IPS-15b (cell line): Measurements from ENCODE around the gene GPR17.

Source experiments
- H3K27me3 ChIP-seq: one replicate; pipeline ENCODE4 v1.6.1; 2013; ENCODE audit warnings: low read length; ENCODE audit not compliant: control insufficient read depth, insufficient read depth
- H3K36me3 ChIP-seq: one replicate; pipeline ENCODE4 v1.6.1; 2013; ENCODE audit warnings: low read length; ENCODE audit not compliant: control insufficient read depth, insufficient read depth
- H3K4me1 ChIP-seq: one replicate; pipeline ENCODE4 v1.6.1; 2013; ENCODE audit warnings: mild to moderate bottlenecking, low read length; ENCODE audit not compliant: control insufficient read depth, insufficient read depth
- H3K4me3 ChIP-seq: one replicate; pipeline ENCODE4 v1.5.1; 2013; ENCODE audit warnings: low read depth, low read length
- H3K9ac ChIP-seq: one replicate; pipeline ENCODE4 v1.6.1; 2013; ENCODE audit warnings: low read depth, mild to moderate bottlenecking, low read length
- H3K9me3 ChIP-seq: one replicate; pipeline ENCODE4 v1.6.1; 2013; ENCODE audit warnings: mild to moderate bottlenecking, low read length; ENCODE audit not compliant: control insufficient read depth, insufficient read depth

GPR17 gene, protein sequence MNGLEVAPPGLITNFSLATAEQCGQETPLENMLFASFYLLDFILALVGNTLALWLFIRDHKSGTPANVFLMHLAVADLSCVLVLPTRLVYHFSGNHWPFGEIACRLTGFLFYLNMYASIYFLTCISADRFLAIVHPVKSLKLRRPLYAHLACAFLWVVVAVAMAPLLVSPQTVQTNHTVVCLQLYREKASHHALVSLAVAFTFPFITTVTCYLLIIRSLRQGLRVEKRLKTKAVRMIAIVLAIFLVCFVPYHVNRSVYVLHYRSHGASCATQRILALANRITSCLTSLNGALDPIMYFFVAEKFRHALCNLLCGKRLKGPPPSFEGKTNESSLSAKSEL

GRCh38 chr2:127645395-127646291, at the start of gene GPR17:
Gene GPR17 (plus strand): TSS chr2:127646153. CDS start chr2:127650736, 4,583 bp downstream.
- Histone ChIP-seq H3K4me3 (no peak within 1 kb of the TSS), H3K9me3 (no peaks in the 10 kb centered on the region), H3K4me1 (no peaks in the 10 kb centered on the region), H3K9ac (no peak within 1 kb of the TSS), H3K36me3 (no peaks in the 10 kb centered on the region), H3K27me3 (no peaks in the 10 kb centered on the region)

GRCh38 chr2:127596311-127597045, 49.5 kb upstream of the GPR17 start:
- H3K4me1 ChIP-seq: peaks cover 2% of the 10 kb centered on the region
- H3K27me3 ChIP-seq: no peaks in the 10 kb centered on the region
- no peaks in the 10 kb centered on the region for H3K9me3 ChIP-seq
- no peak overlapping the region for H3K4me3 ChIP-seq
- no peak overlapping the region for H3K9ac ChIP-seq
- no peaks in the 10 kb centered on the region for H3K36me3 ChIP-seq

DNA sequence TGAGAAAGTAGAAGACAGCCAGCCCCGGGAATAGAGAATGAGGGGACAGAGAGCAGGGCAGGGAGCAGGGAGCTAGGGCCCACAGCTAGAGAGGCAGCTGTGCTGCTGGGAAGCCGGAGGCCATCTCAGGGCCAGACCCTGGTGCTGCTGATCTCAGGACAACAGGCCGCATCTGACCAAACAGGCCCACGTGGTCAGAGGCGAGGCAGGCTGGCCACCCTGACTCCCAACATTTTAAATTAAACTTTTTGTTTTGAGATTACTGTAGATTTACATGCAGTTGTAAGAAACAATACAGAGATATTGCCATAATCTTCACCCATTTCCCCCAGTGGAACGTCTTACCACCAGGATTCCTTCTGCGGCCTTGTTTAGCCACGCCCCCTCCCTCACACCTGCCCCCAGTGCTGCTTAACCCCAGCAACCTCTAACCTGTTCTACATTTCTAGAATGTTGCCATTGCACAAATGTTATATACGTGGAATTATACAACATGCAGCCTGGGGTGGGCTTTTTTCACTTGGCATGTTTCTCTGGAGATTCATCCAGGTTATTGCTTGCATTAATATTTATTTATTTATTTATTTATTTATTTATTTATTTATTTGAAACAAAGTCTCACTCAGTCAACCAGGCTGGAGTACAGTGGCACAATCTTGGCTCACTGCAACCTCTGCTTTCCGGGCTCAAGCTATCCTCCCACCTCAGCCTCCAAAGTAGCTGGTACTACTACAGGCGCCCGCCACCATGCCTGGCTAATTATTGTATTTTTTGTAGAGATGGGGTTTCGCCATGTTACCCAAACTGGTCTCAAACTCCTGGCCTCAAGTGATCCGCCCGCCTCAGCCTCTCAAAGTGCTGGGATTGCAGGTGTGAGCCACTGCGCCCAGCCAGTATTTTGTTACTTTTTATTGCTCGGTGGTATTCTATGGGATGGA, 48.6 kb upstream of the GPR17 start:
- Histone ChIP-seq H3K9ac (no peak overlapping the region), H3K27me3 (no peaks in the 10 kb centered on the region), H3K36me3 (no peaks in the 10 kb centered on the region), H3K4me3 (no peak overlapping the region), H3K9me3 (no peaks in the 10 kb centered on the region), H3K4me1 (no peaks in the 10 kb centered on the region)

DNA sequence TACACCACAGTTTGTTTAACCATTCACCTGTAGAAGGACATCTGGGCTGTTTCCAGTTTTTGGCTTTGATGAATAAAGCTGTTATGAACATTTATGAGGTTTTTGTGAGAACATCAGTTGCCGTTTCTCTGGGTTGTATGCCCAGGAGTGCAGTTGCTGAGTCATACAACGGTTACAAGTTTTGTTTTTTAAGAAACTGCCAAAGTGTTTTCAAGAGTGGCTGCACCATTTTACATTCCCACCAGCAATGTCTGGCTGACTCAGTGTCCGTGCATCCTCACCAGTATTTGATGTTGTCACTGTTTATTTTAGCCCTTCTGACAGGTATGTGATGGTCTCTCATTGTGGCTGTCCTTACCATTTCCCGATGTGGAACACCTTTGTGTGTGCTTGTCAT, 48.0 kb upstream of the GPR17 start:
- Histone ChIP-seq H3K9ac (no peak overlapping the region), H3K36me3 (no peaks in the 10 kb centered on the region), H3K4me1 (no peaks in the 10 kb centered on the region), H3K4me3 (no peak overlapping the region), H3K9me3 (no peaks in the 10 kb centered on the region), H3K27me3 (no peaks in the 10 kb centered on the region)

- H3K4me1 ChIP-seq: no peaks in the 10 kb centered on the region
- H3K9ac ChIP-seq: no peak overlapping the region
- no peaks in the 10 kb centered on the region for H3K9me3 ChIP-seq
- H3K4me3 ChIP-seq: no peak overlapping the region
- no peaks in the 10 kb centered on the region for H3K27me3 ChIP-seq
- no peaks in the 10 kb centered on the region for H3K36me3 ChIP-seq
These were observed 47.2 kb upstream of the GPR17 start for GRCh38 chr2:127598711-127599110.

DNA sequence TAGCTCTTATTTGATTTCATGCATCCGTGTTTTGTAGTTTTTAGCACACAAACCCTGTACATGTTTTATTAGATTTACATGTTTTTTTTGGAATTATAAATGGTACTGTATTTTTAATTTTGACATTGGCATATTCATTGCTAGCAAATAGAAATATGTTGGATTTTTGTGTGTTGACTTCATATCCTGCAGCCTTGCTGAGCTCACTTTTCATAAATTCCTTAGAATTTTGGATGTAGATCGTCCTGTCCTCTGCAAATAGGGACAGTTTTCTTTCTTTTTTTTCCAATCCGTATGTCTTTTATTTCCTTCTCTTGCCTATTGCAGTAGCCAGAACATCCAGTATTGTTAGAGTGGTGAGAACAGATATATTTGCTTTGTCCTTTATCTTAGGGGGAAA, 46.7 kb upstream of the GPR17 start:
- Histone ChIP-seq H3K9me3 (no peaks in the 10 kb centered on the region), H3K9ac (no peak overlapping the region), H3K36me3 (no peaks in the 10 kb centered on the region), H3K27me3 (no peaks in the 10 kb centered on the region), H3K4me1 (no peaks in the 10 kb centered on the region), H3K4me3 (no peak overlapping the region)

GRCh38 chr2:127604986-127605385, 41.0 kb upstream of the GPR17 start:
- H3K36me3 ChIP-seq: no peaks in the 10 kb centered on the region

DNA sequence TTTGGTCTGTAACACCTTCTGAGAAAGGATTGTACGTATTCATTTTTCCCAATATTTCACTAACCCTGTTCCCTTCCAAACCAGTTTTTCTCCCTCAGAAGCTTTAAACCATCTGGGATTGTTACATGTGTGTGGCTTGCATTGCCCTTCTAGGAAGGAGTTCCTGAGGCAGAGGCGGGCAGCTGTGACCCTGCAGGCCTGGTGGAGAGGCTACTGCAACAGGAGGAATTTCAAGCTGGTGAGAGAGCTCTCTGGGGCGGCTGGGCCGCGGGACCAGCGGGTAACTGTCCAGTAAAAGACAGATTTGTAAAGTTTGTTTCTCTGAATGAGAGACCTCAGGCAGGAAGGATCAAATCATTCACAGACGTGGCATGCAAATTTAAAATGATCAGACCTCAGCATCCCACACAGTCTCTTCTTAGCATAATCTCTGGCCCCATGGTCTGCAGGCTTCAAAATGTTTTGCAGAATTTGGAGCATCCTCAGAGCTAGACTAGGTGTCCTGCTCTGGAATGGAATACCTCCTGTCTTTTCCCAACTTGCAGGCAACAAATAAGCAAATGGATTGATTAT, 40.2 kb upstream of the GPR17 start:
- H3K27me3 ChIP-seq: no peaks in the 10 kb centered on the region
- no peaks in the 10 kb centered on the region for H3K36me3 ChIP-seq
- H3K9me3 ChIP-seq: no peaks in the 10 kb centered on the region
- H3K4me3 ChIP-seq: no peak overlapping the region
- no peak overlapping the region for H3K9ac ChIP-seq
- no peaks in the 10 kb centered on the region for H3K4me1 ChIP-seq

More at GRCh38 chr2:127604986-127605385, 41.0 kb upstream of the GPR17 start:
- Histone ChIP-seq H3K27me3 (no peaks in the 10 kb centered on the region), H3K9ac (no peak overlapping the region), H3K4me1 (no peaks in the 10 kb centered on the region), H3K4me3 (no peak overlapping the region), H3K9me3 (no peaks in the 10 kb centered on the region)

- Histone ChIP-seq H3K4me3 (no peak overlapping the region), H3K36me3 (no peaks in the 10 kb centered on the region), H3K4me1 (no peaks in the 10 kb centered on the region), H3K9ac (no peak overlapping the region), H3K9me3 (no peaks in the 10 kb centered on the region), H3K27me3 (no peaks in the 10 kb centered on the region)
These were observed 39.1 kb upstream of the GPR17 start for GRCh38 chr2:127606625-127607398.

DNA sequence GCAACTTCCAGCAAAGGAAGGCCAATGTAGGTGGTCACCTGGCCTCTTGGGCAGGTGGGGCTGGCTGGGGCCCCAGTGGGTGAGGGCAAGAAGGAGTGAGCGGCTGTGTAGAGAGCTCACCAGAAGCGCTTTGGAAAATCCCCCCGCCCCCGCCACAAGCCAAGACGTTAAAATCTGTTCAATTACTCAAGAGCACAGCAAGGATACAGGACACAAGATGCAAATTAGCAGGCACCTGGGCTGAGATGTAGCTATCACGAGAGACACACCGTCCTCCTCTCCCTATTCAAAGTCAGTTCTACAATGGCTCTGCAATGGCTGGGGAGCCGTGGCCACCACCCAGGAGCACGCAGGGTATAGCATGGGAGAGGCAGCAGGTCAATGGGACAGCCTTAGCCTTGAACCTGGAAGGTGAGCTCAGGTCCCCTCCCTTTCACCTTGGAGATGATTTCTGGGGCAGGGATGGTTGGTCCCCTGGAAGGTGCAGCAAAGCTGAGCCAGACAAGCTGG, 38.5 kb upstream of the GPR17 start:
- Histone ChIP-seq H3K36me3 (no peaks in the 10 kb centered on the region), H3K27me3 (no peaks in the 10 kb centered on the region), H3K4me1 (no peaks in the 10 kb centered on the region), H3K9me3 (no peaks in the 10 kb centered on the region), H3K9ac (no peak overlapping the region), H3K4me3 (no peak overlapping the region)
